ENCODE data around the gene TPRA1.

DNA sequence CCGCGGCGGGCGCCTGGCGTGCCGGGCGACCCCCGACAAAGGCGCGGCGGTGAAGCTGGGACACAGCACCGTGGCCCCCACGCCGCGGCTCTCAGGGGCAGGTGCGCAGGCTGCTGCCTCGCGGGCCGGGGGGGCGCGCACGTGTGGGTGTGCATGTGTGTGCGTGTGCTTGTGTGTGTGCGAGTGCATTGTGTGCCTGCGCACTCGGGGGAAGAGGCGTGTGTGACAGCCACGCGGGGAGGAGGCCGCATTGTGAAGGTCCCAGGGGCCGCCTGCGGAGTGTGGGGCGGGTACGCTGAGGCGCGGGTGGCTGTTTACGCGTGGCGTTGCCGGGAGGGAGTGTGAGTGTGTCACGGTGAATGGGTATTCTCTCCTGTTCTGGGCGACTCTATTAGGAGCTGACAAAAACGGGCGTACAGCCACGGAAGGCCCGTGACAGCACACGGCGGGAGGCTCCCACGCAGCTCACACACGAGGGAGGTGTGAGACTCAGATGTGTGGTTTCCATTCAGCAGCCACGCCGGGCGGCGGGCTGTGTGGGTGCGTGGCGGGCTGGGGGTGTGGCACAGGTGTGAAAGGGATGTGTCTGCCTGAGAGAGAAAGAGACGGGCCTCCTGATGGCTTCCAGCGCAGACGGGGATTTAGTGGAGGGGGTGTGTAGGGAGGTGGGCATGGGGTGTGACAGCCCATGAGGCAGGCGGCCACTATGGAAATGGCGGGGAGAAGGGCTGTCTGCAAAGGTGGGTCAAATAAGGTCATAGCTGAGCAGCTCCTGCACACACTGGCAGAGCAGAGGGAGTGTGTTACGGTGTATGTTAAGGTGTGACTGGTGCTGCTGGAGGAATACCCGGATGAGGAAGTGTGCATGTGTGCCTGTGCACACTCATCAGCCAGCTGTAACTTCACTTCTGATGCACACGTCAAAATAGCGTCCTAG is 39.2 kb upstream of the TPRA1 start:
- TF ChIP-seq EZH2 (IDR thresholded peaks at IDR 0.05; ENCODE audit: borderline replicate concordance, low read depth, low read length, severe bottlenecking) (no peak), CTCF (IDR thresholded peaks at IDR 0.05; ENCODE audit: borderline replicate concordance, extremely low read depth, low read length, poor library complexity, severe bottlenecking) (no peak)
